H1 (cell line): ENCODE measurements around the gene ZNF750. TPM values are rescaled to one million over a fixed set of nuclear protein-coding genes. Genes with fewer than 3 reads are reported as not detected.

ENCODE experiments used
- SAP30 ChIP-seq: fragments of 300-600 bp; sonication (generic); IDR thresholded peaks from 2 replicates; pipeline ENCODE4 v1.7.1; 2012; ENCODE audit warnings: low read length, moderate library complexity, mild to moderate bottlenecking, inconsistent platforms; ENCODE audit not compliant: insufficient read depth, insufficient replicate concordance
- SIN3A ChIP-seq, 2 experiments: IDR thresholded peaks in 1 of 2; conservative IDR thresholded peaks in 1 of 2; 2 replicates each; pipeline ENCODE4 v1.6.1; 2011 to 2012; ENCODE audit warnings: low read length in 2 of 2, improper control_type of control experiment in 1 of 2, low read depth in 1 of 2, mild to moderate bottlenecking in 1 of 2
- polyA plus RNA-seq, 7 experiments: library from polyadenylated mRNA; depleted of rRNA in 3 of 7; stranded (reverse) in 5 of 7; unstranded in 2 of 7; fragments of >200 nt in 5 of 7; fragments of 200-250 nt in 2 of 7; gene quantifications; 1 replicate in 5 of 7; 2 replicates in 1 of 7; 4 replicates in 1 of 7; pipeline versions ENCODE4 v1.2.1 to v1.2.3, GENCODE V29; 2011 to 2013; ENCODE audit warnings: missing spikeins in 2 of 7, mixed read lengths in 2 of 7
- total RNA-seq: library from RNA; stranded (reverse); fragmentation: NEBNext Ultra II Directional; extraction: Animal tissue kit (Norgen Biotek cat#: 25700); gene quantifications from 2 replicates; pipeline ENCODE4 v1.2.1, GENCODE V29; 2021

Gene ZNF750
- total and polyA plus RNA-seq, 2 of the 8 experiments (the other 6 are each of a cell fraction or from before 2014, with no cell fraction given), result not detected

DNA sequence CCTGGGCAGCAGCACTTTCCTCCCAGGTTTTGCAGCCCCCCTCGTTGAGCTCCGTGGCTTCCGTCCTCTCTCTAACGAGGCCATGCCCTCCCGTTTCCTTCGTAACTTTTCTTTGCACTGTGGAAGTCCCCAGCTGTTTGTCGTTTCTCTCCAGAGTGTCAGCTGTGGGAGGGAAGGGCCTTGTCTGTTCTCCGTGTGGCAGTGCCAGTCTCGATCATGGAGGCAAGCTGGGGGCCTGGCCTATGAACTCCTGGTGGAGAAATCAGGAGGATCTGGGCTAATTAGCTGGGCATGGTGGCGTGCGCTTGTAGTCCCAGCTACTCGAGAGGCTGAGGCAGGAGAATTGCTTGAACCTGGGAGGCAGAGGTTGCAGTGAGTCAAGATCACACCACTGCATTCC lies 59.6 kb downstream of the ZNF750 start (continued):
- no peak for TF ChIP-seq SIN3A (conservative IDR thresholded peaks at IDR 0.05 in 1 of 2, IDR thresholded peaks at IDR 0.05 in 1 of 2; ENCODE audit: low read depth in 1 of 2, low read length in 2 of 2)
- no peak for TF ChIP-seq SAP30
